Measurements from ENCODE around the gene MICAL1. TPM values are rescaled to one million over a fixed set of nuclear protein-coding genes. Genes with fewer than 3 reads are reported as not detected.
A peak's percentile ranks its signal among the peaks of the same experiment; 100 is the strongest.

Gene MICAL1
- polyA plus RNA-seq, 3 donors: 23.2 to 32.8 (median 29.2) TPM

GRCh38 chr6:109458774-109459531, 3.4 kb upstream of the MICAL1 start:
- DNase-seq (ENCODE audit: extremely low read depth in 1 of 11, low read depth in 9 of 11, low spot score in 4 of 11): no peak

GRCh38 chr6:109457562-109457996, 2.0 kb upstream of the MICAL1 start:
- DNase-seq (ENCODE audit: extremely low read depth in 1 of 11, low read depth in 9 of 11, low spot score in 4 of 11): no peak

- no peak for DNase-seq (ENCODE audit: extremely low read depth in 1 of 11, low read depth in 9 of 11, low spot score in 4 of 11)
Observed at GRCh38 chr6:109456710-109457561, 1.4 kb upstream of the MICAL1 start.

GRCh38 chr6:109456111-109456583, 575 bp upstream of the MICAL1 start:
- no peak for DNase-seq (ENCODE audit: extremely low read depth in 1 of 11, low read depth in 9 of 11, low spot score in 4 of 11)

- peak in 1 of 11 donors; percentile 14 for DNase-seq (ENCODE audit: extremely low read depth in 1 of 11, low read depth in 9 of 11, low spot score in 4 of 11)
Observed at GRCh38 chr6:109454496-109455436, 806 bp downstream of the MICAL1 start.

- no peak for DNase-seq (ENCODE audit: extremely low read depth in 1 of 11, low read depth in 9 of 11, low spot score in 4 of 11)
Observed at GRCh38 chr6:109453594-109454495, 1.7 kb downstream of the MICAL1 start.

GRCh38 chr6:109453156-109453555, 2.4 kb downstream of the MICAL1 start:
- no peak for DNase-seq (ENCODE audit: extremely low read depth in 1 of 11, low read depth in 9 of 11, low spot score in 4 of 11)

- DNase-seq (ENCODE audit: extremely low read depth in 1 of 11, low read depth in 9 of 11, low spot score in 4 of 11): no peak
Observed at GRCh38 chr6:109452181-109452580, 3.4 kb downstream of the MICAL1 start.

GRCh38 chr6:109451376-109451775, 4.2 kb downstream of the MICAL1 start:
- DNase-seq (ENCODE audit: extremely low read depth in 1 of 11, low read depth in 9 of 11, low spot score in 4 of 11): no peak

- no peak for DNase-seq (ENCODE audit: extremely low read depth in 1 of 11, low read depth in 9 of 11, low spot score in 4 of 11)
Observed at GRCh38 chr6:109450801-109451200, 4.8 kb downstream of the MICAL1 start.

GRCh38 chr6:109449795-109450673, 5.5 kb downstream of the MICAL1 start:
- DNase-seq (ENCODE audit: extremely low read depth in 1 of 11, low read depth in 9 of 11, low spot score in 4 of 11): no peak

GRCh38 chr6:109449064-109449794, 6.3 kb downstream of the MICAL1 start:
- no peak for DNase-seq (ENCODE audit: extremely low read depth in 1 of 11, low read depth in 9 of 11, low spot score in 4 of 11)

- DNase-seq (ENCODE audit: extremely low read depth in 1 of 11, low read depth in 9 of 11, low spot score in 4 of 11): no peak
Observed at GRCh38 chr6:109448615-109449014, 7.0 kb downstream of the MICAL1 start.

- no peak for DNase-seq (ENCODE audit: extremely low read depth in 1 of 11, low read depth in 9 of 11, low spot score in 4 of 11)
Observed at GRCh38 chr6:109447878-109448555, 7.6 kb downstream of the MICAL1 start.

GRCh38 chr6:109447087-109447486, 8.5 kb downstream of the MICAL1 start:
- DNase-seq (ENCODE audit: extremely low read depth in 1 of 11, low read depth in 9 of 11, low spot score in 4 of 11): no peak

GRCh38 chr6:109446541-109446940, 9.0 kb downstream of the MICAL1 start:
- DNase-seq (ENCODE audit: extremely low read depth in 1 of 11, low read depth in 9 of 11, low spot score in 4 of 11): no peak
